Tibial nerve (tissue), 4 donors: ENCODE measurements around the gene TMEM176B.

Experiments used
- CTCF ChIP-seq, 5 experiments: fragments of 200-600 bp in 3 of 5; fragments of 450-650 bp in 2 of 5; sonication (generic) in 3 of 5; IDR thresholded peaks; one replicate each; pipeline ENCODE4 v1.5.1; 2016 to 2019; ENCODE audit warnings: antibody characterized with exemption in 5 of 5, mild to moderate bottlenecking in 3 of 5, moderate library complexity in 2 of 5
- EP300 ChIP-seq, 2 donors: sonication (generic); formaldehyde crosslinking; IDR thresholded peaks; one replicate each; pipeline ENCODE4 v1.6.1; 2017; ENCODE audit warnings: antibody characterized with exemption in 2 of 2, mild to moderate bottlenecking in 1 of 2
- POLR2A ChIP-seq, 2 donors: fragments of 450-650 bp; IDR thresholded peaks; one replicate each; pipeline ENCODE4 v1.6.1; 2017; ENCODE audit warnings: antibody characterized with exemption in 2 of 2, mild to moderate bottlenecking in 2 of 2, moderate library complexity in 2 of 2

- TF ChIP-seq CTCF (IDR thresholded peaks at IDR 0.05) (no peak), POLR2A (IDR thresholded peaks at IDR 0.05) (no peak), EP300 (IDR thresholded peaks at IDR 0.05) (no peak)
Observed at GRCh38 chr7:150791304-150791703, 8.9 kb downstream of the TMEM176B start.
